Caco-2 (cell line): ENCODE data around the gene ZBTB42. TPM values are rescaled to one million over a fixed set of nuclear protein-coding genes. Genes with fewer than 3 reads are reported as not detected.

Experiments
- BruUV-seq: library from RNA; stranded (reverse); fragments of 400-500 nt; replicated peaks from 2 replicates; lab custom pipeline; 2021; lab: Mats Ljungman, UMichigan
- CTCF ChIA-PET: fragments of 300-600 bp; sonication (Branson Sonifier 250); formaldehyde crosslinking; loops from one replicate; lab custom pipeline; 2022; ENCODE audit warnings: antibody characterized with exemption; lab: Charles Lee
- POLR2A ChIA-PET: fragments of 300-600 bp; sonication (Branson Sonifier 250); formaldehyde crosslinking; loops from one replicate; lab custom pipeline; 2022; ENCODE audit warnings: antibody characterized with exemption; lab: Charles Lee
- DNase-seq, 2 experiments: peaks; one replicate each; pipeline versions ENCODE4 v3.0.0 to v3.0.0-alpha.2; 2020 to 2022
- H3K27me3 ChIP-seq: replicated peaks from 2 replicates; pipeline ENCODE4 v1.6.0; 2011; ENCODE audit warnings: low read length; ENCODE audit not compliant: control insufficient read depth, insufficient read depth
- H3K36me3 ChIP-seq: 2 replicates; pipeline ENCODE4 v1.5.1; 2011; ENCODE audit warnings: low read length; ENCODE audit not compliant: control insufficient read depth, insufficient read depth
- H3K4me1 ChIP-seq: fragments of 250-450 bp; sonication (Bioruptor Pico); 2 replicates; pipeline ENCODE4 v1.5.1; 2020; ENCODE audit warnings: mild to moderate bottlenecking
- H3K4me3 ChIP-seq: 2 replicates; pipeline ENCODE4 v1.5.1; 2011; ENCODE audit warnings: low read depth, mild to moderate bottlenecking, control low read depth, low read length
- H3K9me3 ChIP-seq: fragments of 250-450 bp; sonication (Bioruptor Pico); 2 replicates; pipeline ENCODE4 v1.5.1; 2020; ENCODE audit warnings: mild to moderate bottlenecking, moderate library complexity
- H3K27ac Mint-ChIP-seq: one replicate; pipeline ENCODE4 v1.8.0; 2022; ENCODE audit warnings: mixed read lengths; ENCODE audit not compliant: unreplicated experiment
- H3K27me3 Mint-ChIP-seq: one replicate; pipeline ENCODE4 v1.8.0; 2022; ENCODE audit warnings: mixed read lengths; ENCODE audit not compliant: insufficient read depth, unreplicated experiment
- H3K36me3 Mint-ChIP-seq: one replicate; pipeline ENCODE4 v1.8.0; 2022; ENCODE audit warnings: mild to moderate bottlenecking, mixed read lengths; ENCODE audit not compliant: insufficient read depth, unreplicated experiment
- H3K4me1 Mint-ChIP-seq: one replicate; pipeline ENCODE4 v1.8.0; 2022; ENCODE audit warnings: low read depth, mixed read lengths; ENCODE audit not compliant: unreplicated experiment
- H3K4me3 Mint-ChIP-seq: one replicate; pipeline ENCODE4 v1.8.0; 2022; ENCODE audit warnings: mild to moderate bottlenecking, moderate library complexity, mixed read lengths; ENCODE audit not compliant: unreplicated experiment
- H3K9me3 Mint-ChIP-seq: one replicate; pipeline ENCODE4 v1.8.0; 2022; ENCODE audit warnings: mixed read lengths; ENCODE audit not compliant: unreplicated experiment
- intact Hi-C: fragments of 100-400 bp; cut with micrococcal nuclease; formaldehyde crosslinking; loops from one replicate; pipeline ENCODE4 v1.10.0; 2022; ENCODE audit not compliant: unreplicated experiment
- total RNA-seq: library from RNA; stranded (reverse); gene quantifications from 2 replicates; pipeline ENCODE4 v1.2.3, GENCODE V29; 2022
- TF ChIP-seq, protein P1 (sequence below), 2 experiments: fragments of 200-600 bp in 1 of 2; IDR thresholded peaks; 1 replicate in 1 of 2; 2 replicates in 1 of 2; pipeline versions ENCODE4 v1.5.1 to v1.8.0; 2011 to 2022; ENCODE audit warnings: antibody characterized with exemption in 1 of 2, control low read depth in 1 of 2, inconsistent platforms in 1 of 2, low read depth in 1 of 2, low read length in 1 of 2, mild to moderate bottlenecking in 1 of 2, moderate library complexity in 1 of 2; ENCODE audit not compliant: insufficient read depth in 1 of 2, severe bottlenecking in 1 of 2, unreplicated experiment in 1 of 2

ZBTB42 gene
- total RNA-seq, 1 experiment from 2014 or later, result 9.7 TPM

DNA sequence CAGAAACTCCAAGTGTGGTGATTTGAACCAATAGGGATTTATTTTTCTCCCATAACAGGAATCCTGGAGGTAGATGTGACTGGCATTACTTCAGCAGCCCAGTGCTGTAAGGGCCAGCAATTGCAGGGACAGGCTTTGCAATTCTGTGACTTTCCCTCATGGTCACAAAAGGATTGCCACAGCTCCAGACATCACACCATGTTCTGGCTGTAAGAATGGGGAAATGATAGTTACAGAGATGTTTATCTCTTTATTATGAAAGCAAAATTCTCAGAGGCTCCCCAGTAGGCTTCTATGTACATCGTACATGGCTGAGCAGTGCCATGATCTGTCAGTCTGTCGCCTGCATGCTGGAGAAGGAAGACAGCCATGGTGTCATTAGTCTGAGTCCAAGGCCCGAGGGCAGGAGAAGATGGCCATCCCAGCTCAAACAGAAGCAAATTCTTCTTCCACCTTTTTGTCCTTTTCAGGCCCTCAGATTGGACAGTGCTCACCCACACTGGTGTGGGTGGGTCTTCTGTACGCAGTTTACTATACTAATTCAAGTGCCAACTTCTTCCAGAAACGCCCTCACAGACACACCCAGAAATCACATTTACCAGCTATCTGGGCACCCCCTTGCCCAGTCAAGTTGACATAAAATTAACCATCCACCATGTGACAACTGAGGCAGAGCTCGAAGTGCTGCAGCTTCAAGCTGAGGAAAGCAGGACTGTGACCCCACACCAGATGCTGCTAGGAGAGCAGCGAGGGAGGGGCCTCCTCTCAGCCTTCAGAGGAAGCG lies 17.2 kb downstream of the ZBTB42 start:
- Mint-ChIP-seq H3K36me3 (peaks cover 24% of the 10 kb centered on the region), H3K4me1 (peaks cover 10% of the 10 kb centered on the region), H3K9me3 (no peaks in the 10 kb centered on the region), H3K4me3 (no peak overlapping the region), H3K27ac (no peak overlapping the region), H3K27me3 (no peaks in the 10 kb centered on the region)
- Histone ChIP-seq H3K27me3 (no peaks in the 10 kb centered on the region), H3K4me3 (no peak overlapping the region), H3K4me1 (no peaks in the 10 kb centered on the region), H3K36me3 (no peaks in the 10 kb centered on the region), H3K9me3 (no peaks in the 10 kb centered on the region)
- intact Hi-C loops, result no loop called here
- CTCF ChIA-PET, result no interaction called here
- no TSS peak for BruUV-seq
- DNase-seq, result no peak
- POLR2A ChIA-PET, result no interaction called here
- TF ChIP-seq, protein P1, sequence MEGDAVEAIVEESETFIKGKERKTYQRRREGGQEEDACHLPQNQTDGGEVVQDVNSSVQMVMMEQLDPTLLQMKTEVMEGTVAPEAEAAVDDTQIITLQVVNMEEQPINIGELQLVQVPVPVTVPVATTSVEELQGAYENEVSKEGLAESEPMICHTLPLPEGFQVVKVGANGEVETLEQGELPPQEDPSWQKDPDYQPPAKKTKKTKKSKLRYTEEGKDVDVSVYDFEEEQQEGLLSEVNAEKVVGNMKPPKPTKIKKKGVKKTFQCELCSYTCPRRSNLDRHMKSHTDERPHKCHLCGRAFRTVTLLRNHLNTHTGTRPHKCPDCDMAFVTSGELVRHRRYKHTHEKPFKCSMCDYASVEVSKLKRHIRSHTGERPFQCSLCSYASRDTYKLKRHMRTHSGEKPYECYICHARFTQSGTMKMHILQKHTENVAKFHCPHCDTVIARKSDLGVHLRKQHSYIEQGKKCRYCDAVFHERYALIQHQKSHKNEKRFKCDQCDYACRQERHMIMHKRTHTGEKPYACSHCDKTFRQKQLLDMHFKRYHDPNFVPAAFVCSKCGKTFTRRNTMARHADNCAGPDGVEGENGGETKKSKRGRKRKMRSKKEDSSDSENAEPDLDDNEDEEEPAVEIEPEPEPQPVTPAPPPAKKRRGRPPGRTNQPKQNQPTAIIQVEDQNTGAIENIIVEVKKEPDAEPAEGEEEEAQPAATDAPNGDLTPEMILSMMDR (IDR thresholded peaks at IDR 0.05; ENCODE audit: insufficient read depth in 1 of 2, low read depth in 1 of 2, low read length in 1 of 2, severe bottlenecking in 1 of 2, unreplicated experiment in 1 of 2), result no peak

DNA sequence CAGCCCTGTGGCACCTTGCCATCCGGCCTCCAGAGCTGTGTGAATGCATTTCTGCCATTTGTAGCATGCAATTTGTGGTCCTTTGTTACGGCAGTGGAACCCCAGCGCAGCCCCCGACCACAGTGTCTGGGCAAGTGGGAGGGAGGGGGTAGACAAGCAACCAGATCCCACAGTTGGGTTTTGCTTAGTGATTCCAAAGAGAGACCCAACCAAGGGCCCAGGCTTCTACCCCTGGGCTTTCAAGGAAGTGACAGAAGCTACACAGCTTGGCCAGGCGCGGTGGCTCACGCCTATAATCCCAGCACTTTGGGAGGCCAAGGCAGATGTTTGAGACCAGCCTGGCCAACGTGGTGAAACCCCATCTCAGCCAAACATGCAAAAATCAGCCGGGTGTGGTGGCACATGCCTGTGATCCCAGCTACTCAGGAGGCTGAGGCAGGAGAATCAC lies 17.8 kb downstream of the ZBTB42 start:
- no peak overlapping the region for H3K27ac Mint-ChIP-seq
- CTCF ChIA-PET, result interaction anchor here (0.9 kb wide), 1 partner anchor 18 kb away, joined by 3 read pairs; the partner anchor contains the start of gene ZBTB42
- no peaks in the 10 kb centered on the region for H3K36me3 ChIP-seq
- no peaks in the 10 kb centered on the region for H3K9me3 ChIP-seq
- H3K36me3 Mint-ChIP-seq, result peaks cover 18% of the 10 kb centered on the region
- TF ChIP-seq, protein P1 (IDR thresholded peaks at IDR 0.05; ENCODE audit: insufficient read depth in 1 of 2, low read depth in 1 of 2, low read length in 1 of 2, severe bottlenecking in 1 of 2, unreplicated experiment in 1 of 2), result no peak
- no peak for DNase-seq
- no peaks in the 10 kb centered on the region for H3K27me3 ChIP-seq
- H3K9me3 Mint-ChIP-seq, result no peaks in the 10 kb centered on the region
- H3K4me1 ChIP-seq, result no peaks in the 10 kb centered on the region
- peaks cover 8% of the 10 kb centered on the region for H3K4me1 Mint-ChIP-seq
- no TSS peak for BruUV-seq
- intact Hi-C loops, result no loop called here
- no peaks in the 10 kb centered on the region for H3K27me3 Mint-ChIP-seq
- no peak overlapping the region for H3K4me3 ChIP-seq
- H3K4me3 Mint-ChIP-seq, result no peak overlapping the region
- POLR2A ChIA-PET, result no interaction called here

DNA sequence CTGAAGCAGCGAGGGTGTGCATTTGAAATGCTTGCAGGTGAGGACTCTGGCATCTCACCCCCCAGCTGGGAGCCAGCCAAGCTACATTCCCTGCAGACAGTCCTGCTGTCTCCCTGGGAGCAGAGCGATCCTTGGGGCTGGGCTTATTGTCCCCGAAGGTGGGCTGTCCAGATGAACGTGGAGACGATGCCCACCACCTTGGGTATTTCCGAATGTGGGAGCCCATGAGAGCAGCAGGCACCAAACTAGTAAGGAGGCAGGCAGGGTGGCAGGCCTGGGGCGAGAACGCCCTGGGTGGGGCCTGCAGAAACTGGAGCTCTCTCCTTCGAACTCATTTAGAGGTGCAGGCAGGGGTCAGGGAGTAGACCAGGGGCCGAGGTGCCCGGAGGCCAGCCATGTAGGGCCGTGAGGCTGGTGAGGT lies 18.5 kb downstream of the ZBTB42 start:
- peaks cover 2% of the 10 kb centered on the region for H3K4me1 Mint-ChIP-seq
- Histone ChIP-seq H3K4me3 (no peak overlapping the region), H3K9me3 (no peaks in the 10 kb centered on the region), H3K36me3 (no peaks in the 10 kb centered on the region), H3K27me3 (no peaks in the 10 kb centered on the region), H3K4me1 (no peaks in the 10 kb centered on the region)
- peaks cover 1% of the 10 kb centered on the region for H3K27me3 Mint-ChIP-seq
- intact Hi-C loops, result no loop called here
- DNase-seq, result no peak
- H3K9me3 Mint-ChIP-seq, result peaks cover 4% of the 10 kb centered on the region
- no peak overlapping the region for H3K4me3 Mint-ChIP-seq
- POLR2A ChIA-PET, result no interaction called here
- peaks cover 13% of the 10 kb centered on the region for H3K36me3 Mint-ChIP-seq
- TF ChIP-seq, protein P1 (IDR thresholded peaks at IDR 0.05; ENCODE audit: insufficient read depth in 1 of 2, low read depth in 1 of 2, low read length in 1 of 2, severe bottlenecking in 1 of 2, unreplicated experiment in 1 of 2), result no peak
- BruUV-seq, result no TSS peak
- CTCF ChIA-PET, result interaction anchor here (0.9 kb wide), 1 partner anchor 19 kb away, joined by 3 read pairs; the partner anchor contains the start of gene ZBTB42
- H3K27ac Mint-ChIP-seq, result no peak overlapping the region
